Karpas-422 (cell line): ENCODE results near the gene ADGRB2. TPM values are rescaled to one million over a fixed set of nuclear protein-coding genes. Genes with fewer than 3 reads are reported as not detected.

Source experiments
- DNase-seq: peaks from one replicate; pipeline ENCODE4 v3.0.0-alpha.2; 2015
- H2AFZ ChIP-seq: fragments of 200-600 bp; sonication (generic); 2 replicates; pipeline ENCODE4 v1.6.1; 2014; ENCODE audit warnings: antibody characterized with exemption, low read length, mixed read lengths
- H3K27ac ChIP-seq: fragments of 200-600 bp; sonication (generic); 2 replicates; pipeline ENCODE4 v1.5.1; 2014; ENCODE audit warnings: mild to moderate bottlenecking, low read length, moderate library complexity
- H3K27me3 ChIP-seq: fragments of 200-600 bp; sonication (generic); 2 replicates; pipeline ENCODE4 v1.6.1; 2014; ENCODE audit warnings: low read length, mixed read lengths
- H3K36me3 ChIP-seq: fragments of 200-600 bp; sonication (generic); 2 replicates; pipeline ENCODE4 v1.6.1; 2014; ENCODE audit warnings: low read length, mixed read lengths; ENCODE audit not compliant: insufficient read depth
- H3K4me1 ChIP-seq: fragments of 200-600 bp; sonication (generic); 2 replicates; pipeline ENCODE4 v1.6.1; 2014; ENCODE audit warnings: mild to moderate bottlenecking, low read length, mixed read lengths
- H3K4me2 ChIP-seq: fragments of 200-600 bp; sonication (generic); 2 replicates; pipeline ENCODE4 v1.6.1; 2014; ENCODE audit warnings: low read length, low read depth, mild to moderate bottlenecking; ENCODE audit not compliant: poor library complexity, severe bottlenecking
- H3K4me3 ChIP-seq: fragments of 200-600 bp; sonication (generic); 2 replicates; pipeline ENCODE4 v1.5.1; 2014; ENCODE audit warnings: mild to moderate bottlenecking, antibody characterized with exemption, low read length, mixed read lengths
- H3K79me2 ChIP-seq: fragments of 200-600 bp; sonication (generic); 2 replicates; pipeline ENCODE4 v1.6.1; 2014; ENCODE audit warnings: mild to moderate bottlenecking, low read length, mixed read lengths
- H3K9ac ChIP-seq: fragments of 200-600 bp; sonication (generic); 2 replicates; pipeline ENCODE4 v1.6.0; 2014; ENCODE audit warnings: low read length
- H3K9me2 ChIP-seq: fragments of 200-600 bp; sonication (generic), shearing (Covaris generic); replicated peaks from 2 replicates; pipeline ENCODE4 v1.6.0; 2014; ENCODE audit warnings: mild to moderate bottlenecking, low read length, moderate library complexity; ENCODE audit not compliant: insufficient read depth
- H3K9me3 ChIP-seq: fragments of 300-700, 200-600 bp; sonication (generic); 2 replicates; pipeline ENCODE4 v1.6.1; 2014; ENCODE audit warnings: low read length, mixed read lengths
- H4K20me1 ChIP-seq: fragments of 200-600 bp; sonication (generic); 2 replicates; pipeline ENCODE4 v1.6.1; 2014; ENCODE audit warnings: mild to moderate bottlenecking, antibody characterized with exemption, low read length, low read depth; ENCODE audit not compliant: insufficient read depth
- total RNA-seq: library from RNA; depleted of rRNA; stranded (reverse); fragments of >200 nt; shearing (Covaris generic); gene quantifications from 2 replicates; pipeline ENCODE4 v1.2.3, GENCODE V29; 2014; ENCODE audit warnings: low replicate concordance

ADGRB2 gene
- total RNA-seq, 1 experiment from 2014 or later, result 9.2 TPM

DNA sequence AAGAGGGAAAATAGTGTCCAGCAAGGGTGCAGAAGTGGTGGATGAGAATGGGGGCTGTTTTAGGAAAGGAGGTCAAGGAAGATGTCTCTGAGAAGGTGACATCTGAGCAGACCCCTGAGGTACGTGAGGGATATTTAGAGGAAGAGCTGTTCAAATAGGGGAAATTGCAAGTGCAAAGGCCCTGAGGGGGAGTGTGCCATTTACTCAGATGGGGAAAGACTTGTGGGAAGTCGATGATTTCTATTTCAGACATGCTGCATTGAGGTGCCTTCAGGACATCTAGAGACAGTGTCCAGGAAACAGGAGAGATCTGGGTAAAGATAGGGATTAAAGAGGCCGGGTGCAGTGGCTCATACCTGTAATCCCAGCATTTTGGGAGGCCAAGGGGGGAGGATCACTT, 10.4 kb upstream of the ADGRB2 start:
- no peak overlapping the region for H3K4me3 ChIP-seq
- peaks cover 5% of the 10 kb centered on the region for H3K4me1 ChIP-seq
- DNase-seq, result no peak
- H3K27ac ChIP-seq, result no peak overlapping the region
- no peaks in the 10 kb centered on the region for H3K36me3 ChIP-seq
- no peak overlapping the region for H3K4me2 ChIP-seq
- H3K9me3 ChIP-seq, result no peaks in the 10 kb centered on the region
- H3K79me2 ChIP-seq, result no peaks in the 10 kb centered on the region
- H3K9ac ChIP-seq, result no peak overlapping the region
- H2AFZ ChIP-seq, result no peak overlapping the region
- no peaks in the 10 kb centered on the region for H3K9me2 ChIP-seq
- no peaks in the 10 kb centered on the region for H3K27me3 ChIP-seq
- H4K20me1 ChIP-seq, result no peaks in the 10 kb centered on the region

- no peak overlapping the region for H3K4me2 ChIP-seq
- no peak overlapping the region for H3K4me3 ChIP-seq
- peaks cover 11% of the 10 kb centered on the region for H3K4me1 ChIP-seq
- no peaks in the 10 kb centered on the region for H3K9me3 ChIP-seq
- no peak overlapping the region for H3K27ac ChIP-seq
- H3K27me3 ChIP-seq, result no peaks in the 10 kb centered on the region
- H3K36me3 ChIP-seq, result no peaks in the 10 kb centered on the region
- no peaks in the 10 kb centered on the region for H4K20me1 ChIP-seq
- no peaks in the 10 kb centered on the region for H3K79me2 ChIP-seq
- DNase-seq, result no peak
- H3K9ac ChIP-seq, result no peak overlapping the region
- H2AFZ ChIP-seq, result no peak overlapping the region
- H3K9me2 ChIP-seq, result no peaks in the 10 kb centered on the region
These were observed 9.7 kb upstream of the ADGRB2 start for GRCh38 chr1:31773861-31774260.

GRCh38 chr1:31772669-31773248, 8.6 kb upstream of the ADGRB2 start:
- Histone ChIP-seq H3K9me2 (no peaks in the 10 kb centered on the region), H2AFZ (no peak overlapping the region), H3K4me2 (no peak overlapping the region), H3K9ac (no peak overlapping the region), H4K20me1 (no peaks in the 10 kb centered on the region), H3K79me2 (no peaks in the 10 kb centered on the region), H3K27ac (no peak overlapping the region), H3K9me3 (no peaks in the 10 kb centered on the region), H3K27me3 (no peaks in the 10 kb centered on the region), H3K4me1 (peaks cover 16% of the 10 kb centered on the region), H3K4me3 (no peak overlapping the region), H3K36me3 (no peaks in the 10 kb centered on the region)
- no peak for DNase-seq

- Histone ChIP-seq H3K27me3 (no peaks in the 10 kb centered on the region), H3K79me2 (no peaks in the 10 kb centered on the region), H3K36me3 (no peaks in the 10 kb centered on the region), H3K9me2 (no peaks in the 10 kb centered on the region), H2AFZ (no peak overlapping the region), H3K9me3 (no peaks in the 10 kb centered on the region), H4K20me1 (no peaks in the 10 kb centered on the region), H3K4me2 (no peak overlapping the region), H3K4me1 (peaks cover 16% of the 10 kb centered on the region), H3K4me3 (no peak overlapping the region), H3K27ac (no peak overlapping the region), H3K9ac (no peak overlapping the region)
- no peak for DNase-seq
These were observed 7.9 kb upstream of the ADGRB2 start for GRCh38 chr1:31771891-31772668.

- H3K4me1 ChIP-seq, result peaks cover 37% of the 10 kb centered on the region
- H3K9ac ChIP-seq, result no peak overlapping the region
- no peak overlapping the region for H3K4me3 ChIP-seq
These were observed 5.7 kb upstream of the ADGRB2 start for GRCh38 chr1:31769720-31770390.

DNA sequence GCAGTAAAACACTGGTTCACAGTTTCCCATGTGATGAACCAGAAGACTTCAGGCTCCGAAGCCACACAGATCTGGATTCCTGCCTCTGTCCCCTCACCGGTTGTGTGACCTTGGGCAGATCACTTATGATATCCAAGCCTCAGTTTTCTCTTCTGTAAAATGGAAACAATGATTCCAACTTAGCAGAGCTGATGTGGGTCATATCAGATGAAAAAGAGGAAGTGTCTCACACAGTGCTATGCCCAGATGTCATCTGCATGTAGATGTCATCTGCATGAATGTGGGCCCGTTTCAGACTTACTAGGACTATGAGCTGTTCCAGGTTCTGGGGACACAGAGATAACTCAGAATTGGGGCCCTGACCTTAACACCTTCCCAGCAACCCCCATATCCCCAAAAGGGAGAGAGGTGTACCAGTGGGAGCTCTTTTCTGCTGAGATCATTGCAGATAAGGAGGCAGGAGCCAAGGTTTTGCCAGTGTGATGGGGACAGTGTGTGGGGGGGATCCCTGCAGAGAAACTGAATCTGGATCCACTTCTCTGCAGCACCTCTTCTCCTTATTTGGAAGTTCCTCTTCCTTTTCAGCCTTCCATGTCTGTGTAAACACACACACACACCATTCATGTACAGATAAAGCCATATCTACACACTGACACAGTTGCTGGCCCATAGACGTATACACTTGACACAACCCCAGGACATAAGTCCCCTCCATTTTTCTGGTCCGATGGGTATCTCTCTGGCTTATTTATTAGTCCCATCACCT, 5.0 kb upstream of the ADGRB2 start:
- Histone ChIP-seq H3K9me2 (no peaks in the 10 kb centered on the region), H3K9me3 (no peaks in the 10 kb centered on the region), H3K27me3 (no peaks in the 10 kb centered on the region), H3K79me2 (no peaks in the 10 kb centered on the region), H3K4me2 (no peak overlapping the region), H3K27ac (no peak overlapping the region), H4K20me1 (no peaks in the 10 kb centered on the region), H3K9ac (no peak overlapping the region), H3K4me3 (no peak overlapping the region), H2AFZ (no peak overlapping the region), H3K4me1 (peaks cover 43% of the 10 kb centered on the region), H3K36me3 (no peaks in the 10 kb centered on the region)
- peak; percentile 72 for DNase-seq

More at GRCh38 chr1:31769720-31770390, 5.7 kb upstream of the ADGRB2 start:
- no peak for DNase-seq
- Histone ChIP-seq H3K27ac (no peak overlapping the region), H3K27me3 (no peaks in the 10 kb centered on the region), H3K36me3 (no peaks in the 10 kb centered on the region), H4K20me1 (no peaks in the 10 kb centered on the region), H2AFZ (no peak overlapping the region), H3K9me2 (no peaks in the 10 kb centered on the region), H3K4me2 (no peak overlapping the region), H3K9me3 (no peaks in the 10 kb centered on the region), H3K79me2 (no peaks in the 10 kb centered on the region)

- H3K9ac ChIP-seq, result no peak overlapping the region
- no peak overlapping the region for H3K4me2 ChIP-seq
- H3K9me3 ChIP-seq, result no peaks in the 10 kb centered on the region
- no peaks in the 10 kb centered on the region for H3K36me3 ChIP-seq
- no peak overlapping the region for H2AFZ ChIP-seq
- no peaks in the 10 kb centered on the region for H3K79me2 ChIP-seq
- no peaks in the 10 kb centered on the region for H4K20me1 ChIP-seq
- DNase-seq, result no peak
- H3K4me1 ChIP-seq, result peaks cover 43% of the 10 kb centered on the region
- no peak overlapping the region for H3K27ac ChIP-seq
- no peaks in the 10 kb centered on the region for H3K9me2 ChIP-seq
- H3K4me3 ChIP-seq, result no peak overlapping the region
- no peaks in the 10 kb centered on the region for H3K27me3 ChIP-seq
These were observed 4.3 kb upstream of the ADGRB2 start for GRCh38 chr1:31768407-31768907.

GRCh38 chr1:31767225-31767624, 3.1 kb upstream of the ADGRB2 start:
- H3K9me3 ChIP-seq, result no peaks in the 10 kb centered on the region
- H3K4me2 ChIP-seq, result no peak overlapping the region
- no peak overlapping the region for H3K27ac ChIP-seq
- no peaks in the 10 kb centered on the region for H3K9me2 ChIP-seq
- no peaks in the 10 kb centered on the region for H3K27me3 ChIP-seq
- H3K4me1 ChIP-seq, result peaks cover 50% of the 10 kb centered on the region
- H3K9ac ChIP-seq, result no peak overlapping the region
- 0 out of 2 replicates have a peak, but pooled peaks cover under 1% of the 10 kb centered on the region for H3K79me2 ChIP-seq
- DNase-seq, result no peak
- H3K36me3 ChIP-seq, result no peaks in the 10 kb centered on the region
- no peak overlapping the region for H3K4me3 ChIP-seq
- no peak overlapping the region for H2AFZ ChIP-seq
- peaks cover 2% of the 10 kb centered on the region for H4K20me1 ChIP-seq
